GM04503 (cell line): ENCODE results near the gene CBY2.

Experiments
- DNase-seq: peaks from one replicate; pipeline ENCODE4 v3.0.0-alpha.2; 2012; ENCODE audit warnings: low read depth

Gene CBY2

GRCh38 chr13:45700971-45701900, 884 bp upstream of the CBY2 start:
- DNase-seq, result no peak

GRCh38 chr13:45702869-45703391, 810 bp downstream of the CBY2 start:
- DNase-seq, result no peak

- no peak for DNase-seq
Observed at GRCh38 chr13:45704211-45704739, 2.2 kb downstream of the CBY2 start.

GRCh38 chr13:45704854-45705695, 3.0 kb downstream of the CBY2 start:
- DNase-seq, result no peak

GRCh38 chr13:45705918-45706317, 3.8 kb downstream of the CBY2 start:
- DNase-seq, result no peak

- DNase-seq, result no peak
Observed at GRCh38 chr13:45707516-45708100, 5.5 kb downstream of the CBY2 start.

GRCh38 chr13:45711951-45712350, 9.8 kb downstream of the CBY2 start:
- no peak for DNase-seq

GRCh38 chr13:45713106-45713690, 11.1 kb downstream of the CBY2 start:
- no peak for DNase-seq

- DNase-seq, result no peak
Observed at GRCh38 chr13:45713721-45714120, 11.6 kb downstream of the CBY2 start.

GRCh38 chr13:45714170-45714569, 12.1 kb downstream of the CBY2 start:
- DNase-seq, result no peak

GRCh38 chr13:45715351-45715750, 13.2 kb downstream of the CBY2 start:
- DNase-seq, result no peak

GRCh38 chr13:45717349-45717748, 15.2 kb downstream of the CBY2 start:
- DNase-seq, result no peak

GRCh38 chr13:45718063-45718462, 15.9 kb downstream of the CBY2 start:
- no peak for DNase-seq

- peak; percentile 51 for DNase-seq
Observed at GRCh38 chr13:45718992-45719391, 16.9 kb downstream of the CBY2 start.

- DNase-seq, result no peak
Observed at GRCh38 chr13:45721203-45721731, 19.1 kb downstream of the CBY2 start.

- no peak for DNase-seq
Observed at GRCh38 chr13:45723798-45724197, 21.7 kb downstream of the CBY2 start.

GRCh38 chr13:45728759-45729158, 26.6 kb downstream of the CBY2 start:
- no peak for DNase-seq

- DNase-seq, result no peak
Observed at GRCh38 chr13:45731455-45731854, 29.3 kb downstream of the CBY2 start.

GRCh38 chr13:45732916-45733315, 30.8 kb downstream of the CBY2 start:
- no peak for DNase-seq

GRCh38 chr13:45733361-45733760, 31.2 kb downstream of the CBY2 start:
- no peak for DNase-seq

GRCh38 chr13:45737571-45738017, 35.5 kb downstream of the CBY2 start:
- DNase-seq, result no peak
